HepG2 (cell line): ENCODE data around the gene SOX8. TPM values are rescaled to one million over a fixed set of nuclear protein-coding genes. Genes with fewer than 3 reads are reported as not detected.

Source experiments
- ATAC-seq: fragments of 200-7000 bp; cut with Tn5 transposase; 3 replicates; pipeline ENCODE4 v1.9.1; 2020; ENCODE audit warnings: mild to moderate bottlenecking, moderate library complexity
- BruUV-seq: library from RNA; stranded (reverse); fragments of 400-500 nt; replicated peaks from 2 replicates; lab custom pipeline; 2021; lab: Mats Ljungman, UMichigan
- CTCF ChIA-PET: fragments of 300-600 bp; formaldehyde crosslinking; extraction: SDS; loops from one replicate; lab custom pipeline; 2021; ENCODE audit warnings: low total read pairs, inconsistent platforms, low intra/inter-chr PET ratio; lab: Yijun Ruan, JAX
- POLR2A ChIA-PET: fragments of 350-600 bp; sonication (Branson Sonifier 250); formaldehyde crosslinking; loops from one replicate; lab custom pipeline; 2020; ENCODE audit warnings: antibody characterized with exemption, inconsistent platforms; lab: Yijun Ruan, JAX
- DNase-seq: peaks from one replicate; pipeline ENCODE4 v3.0.0-alpha.2; 2015; ENCODE audit warnings: low spot score
- FAIRE-seq: peaks from 3 replicates; lab custom pipeline; 2011; peaks lifted over from hg19 to GRCh38; lab: Jason Lieb, UNC
- H2AFZ ChIP-seq: one replicate; pipeline ENCODE4 v1.6.1; 2011; ENCODE audit warnings: low read length, inconsistent platforms
- H3K27ac ChIP-seq: fragments of 300-600 bp; 3 replicates; pipeline ENCODE4 v1.8.0; 2011; ENCODE audit warnings: mixed run types, mild to moderate bottlenecking, mixed read lengths, low read length, inconsistent platforms; ENCODE audit not compliant: insufficient read depth; ENCODE audit errors: extremely low read length
- H3K27me3 ChIP-seq, 2 experiments: fragments of 200-600 bp in 1 of 2; 2 replicates in 1 of 2; 3 replicates in 1 of 2; pipeline versions ENCODE4 v1.6.0 to v1.8.0; 2011; ENCODE audit warnings: low read length in 2 of 2, mild to moderate bottlenecking in 2 of 2, moderate library complexity in 2 of 2, inconsistent platforms in 1 of 2; ENCODE audit not compliant: insufficient read depth in 2 of 2, control insufficient read depth in 1 of 2
- H3K36me3 ChIP-seq, 2 experiments: fragments of 200-600 bp in 1 of 2; replicated peaks in 1 of 2; 2 replicates in 1 of 2; 3 replicates in 1 of 2; pipeline versions ENCODE4 v1.5.1 to v1.8.0; 2011; ENCODE audit warnings: low read length in 2 of 2, inconsistent platforms in 1 of 2; ENCODE audit not compliant: insufficient read depth in 2 of 2, control insufficient read depth in 1 of 2
- H3K4me1 ChIP-seq: 2 replicates; pipeline ENCODE4 v1.5.1; 2012; ENCODE audit warnings: low read length, inconsistent platforms; ENCODE audit not compliant: insufficient read depth
- H3K4me2 ChIP-seq: 2 replicates; pipeline ENCODE4 v1.6.0; 2011; ENCODE audit warnings: low read depth, low read length, inconsistent platforms
- H3K4me3 ChIP-seq, 3 experiments: fragments of 200-600 bp in 1 of 3; sonication (generic), shearing (Covaris generic) in 1 of 3; replicated peaks in 1 of 3; 2 replicates each; pipeline ENCODE4 v1.5.1; 2011 to 2016; ENCODE audit warnings: low read length in 3 of 3, inconsistent platforms in 2 of 3, low read depth in 2 of 3, mild to moderate bottlenecking in 2 of 3, control low read depth in 1 of 3, mixed read lengths in 1 of 3; ENCODE audit not compliant: insufficient read depth in 1 of 3
- H3K79me2 ChIP-seq: one replicate; pipeline ENCODE4 v1.6.1; 2011; ENCODE audit warnings: low read length, inconsistent platforms; ENCODE audit not compliant: insufficient read depth
- H3K9ac ChIP-seq: 2 replicates; pipeline ENCODE4 v1.6.0; 2011; ENCODE audit warnings: mild to moderate bottlenecking, low read depth, low read length, inconsistent platforms; ENCODE audit not compliant: insufficient read depth
- H3K9me3 ChIP-seq: 2 replicates; pipeline ENCODE4 v1.5.1; 2012; ENCODE audit warnings: mild to moderate bottlenecking, low read length
- H4K20me1 ChIP-seq: 2 replicates; pipeline ENCODE4 v1.6.0; 2011; ENCODE audit warnings: inconsistent platforms, mild to moderate bottlenecking, low read length, moderate library complexity; ENCODE audit not compliant: insufficient read depth
- ARID3A ChIP-seq: IDR thresholded peaks from 2 replicates; pipeline ENCODE4 v1.6.1; 2012; ENCODE audit warnings: low read depth, low read length, improper control_type of control experiment
- GPN1 ChIP-seq: sonication (generic); formaldehyde crosslinking; IDR thresholded peaks from 2 replicates; pipeline ENCODE4 v1.5.1; 2020; ENCODE audit warnings: missing genetic modification reagents, borderline replicate concordance
- HOXA3 ChIP-seq: sonication (generic); formaldehyde crosslinking; IDR thresholded peaks from 2 replicates; pipeline ENCODE4 v1.5.0; 2020; ENCODE audit warnings: missing genetic modification reagents
- IRF9 ChIP-seq: sonication (generic); formaldehyde crosslinking; IDR thresholded peaks from 2 replicates; pipeline ENCODE4 v1.8.0; 2022; ENCODE audit warnings: missing genetic modification reagents, mild to moderate bottlenecking, borderline replicate concordance
- MBD4 ChIP-seq: IDR thresholded peaks from 2 replicates; pipeline ENCODE4 v1.6.1; 2012; ENCODE audit warnings: low read length, inconsistent platforms, borderline replicate concordance
- NFE2L1 ChIP-seq: sonication (generic); formaldehyde crosslinking; IDR thresholded peaks from 2 replicates; pipeline ENCODE4 v1.4.0; 2020; ENCODE audit warnings: missing genetic modification reagents, mild to moderate bottlenecking, borderline replicate concordance
- REPIN1 ChIP-seq: sonication (generic); formaldehyde crosslinking; IDR thresholded peaks from 2 replicates; pipeline ENCODE4 v1.8.0; 2022; ENCODE audit warnings: missing genetic modification reagents, low read depth, mild to moderate bottlenecking, borderline replicate concordance
- SALL2 ChIP-seq: sonication (generic); formaldehyde crosslinking; IDR thresholded peaks from 2 replicates; pipeline ENCODE4 v1.8.1; 2023; ENCODE audit warnings: mild to moderate bottlenecking, missing genetic modification reagents, inconsistent platforms
- SKIL ChIP-seq: sonication (generic); formaldehyde crosslinking; IDR thresholded peaks from 2 replicates; pipeline ENCODE4 v1.8.0; 2022; ENCODE audit warnings: missing genetic modification reagents, mild to moderate bottlenecking, moderate library complexity, borderline replicate concordance
- SRSF9 ChIP-seq: fragments of 200-400 bp; formaldehyde crosslinking; IDR thresholded peaks from 2 replicates; pipeline ENCODE4 v1.6.1; 2018; ENCODE audit warnings: borderline replicate concordance, mild to moderate bottlenecking, low read depth, low read length; ENCODE audit not compliant: insufficient read depth, poor library complexity, severe bottlenecking
- XRCC5 ChIP-seq: fragments of 200-400 bp; formaldehyde crosslinking; optimal IDR thresholded peaks from 2 replicates; pipeline ENCODE3; 2017; ENCODE audit warnings: mild to moderate bottlenecking, low read length
- ZKSCAN8 ChIP-seq: IDR thresholded peaks from 2 replicates; pipeline ENCODE4 v1.6.1; 2016; ENCODE audit warnings: borderline replicate concordance, missing genetic modification reagents, missing compliant biosample characterization
- ZNF441 ChIP-seq: sonication (generic); formaldehyde crosslinking; IDR thresholded peaks from 2 replicates; pipeline ENCODE4 v1.7.0; 2021; ENCODE audit warnings: missing genetic modification reagents, borderline replicate concordance
- ZNF574 ChIP-seq: sonication (generic); formaldehyde crosslinking; IDR thresholded peaks from 2 replicates; pipeline ENCODE4 v1.4.0; 2020; ENCODE audit warnings: missing genetic modification reagents
- ZNF615 ChIP-seq: sonication (generic); formaldehyde crosslinking; IDR thresholded peaks from 2 replicates; pipeline ENCODE4 v1.5.0; 2020; ENCODE audit warnings: mild to moderate bottlenecking, missing genetic modification reagents, borderline replicate concordance
- WGBS: methylation state at CpG from one replicate; pipeline ENCODE4 v1.1.6; 2017; ENCODE audit warnings: low lambda C conversion rate; 5-methylcytosine and 5-hydroxymethylcytosine counted together
- in situ Hi-C: cut with HindIII; loops from 2 replicates; pipeline ENCODE4 v1.10.0; 2017; ENCODE audit warnings: low pct_unique_long_range_greater_than_20kb; ENCODE audit not compliant: extremely low pct_ligation_motif_present
- intact Hi-C: fragments of 100-400 bp; cut with micrococcal nuclease; formaldehyde crosslinking; loops from one replicate; pipeline ENCODE4 v1.10.0; 2022; ENCODE audit not compliant: unreplicated experiment
- polyA plus RNA-seq, 8 experiments: library from polyadenylated mRNA; depleted of rRNA in 3 of 8; stranded (reverse) in 7 of 8; unstranded in 1 of 8; fragments of >200 nt; fragmentation: Illumina TruSeq in 4 of 8; extraction: Trizol in 4 of 8; gene quantifications; 2 replicates each; pipeline versions ENCODE4 v1.2.1 to v1.2.3, GENCODE V29; 2011 to 2016; ENCODE audit warnings: low read depth in 4 of 8, missing spikeins in 1 of 8, mixed read lengths in 1 of 8; ENCODE audit not compliant: insufficient read depth in 1 of 8
- total RNA-seq, 5 experiments: library from RNA; depleted of rRNA; stranded (reverse); fragments of >200 nt; fragmentation: Illumina TruSeq; extraction: Trizol; gene quantifications; 2 replicates each; pipeline ENCODE4 v1.2.3, GENCODE V29; 2016; ENCODE audit warnings: low read depth in 1 of 5

The SOX8 gene
- total and polyA plus RNA-seq, 2 of the 13 experiments (the other 11 are each of a cell fraction or from before 2014, with no cell fraction given): 0.20 to 0.28 TPM

GRCh38 chr16:1027501-1027815 lies 45.9 kb downstream of the SOX8 start:
- H3K27me3 ChIP-seq: peaks cover 23 to 89% of the 10 kb centered on the region in 2 experiments

More at GRCh38 chr16:1027501-1027815, 45.9 kb downstream of the SOX8 start:
- no peak overlapping the region for H3K27ac ChIP-seq
- no peak for FAIRE-seq
- POLR2A ChIA-PET: no interaction called here
- no peak overlapping the region for H2AFZ ChIP-seq
- ATAC-seq: no peak
- no peaks in the 10 kb centered on the region for H3K9me3 ChIP-seq
- H3K9ac ChIP-seq: no peak overlapping the region
- 38% methylated on average over 22 of the region's 22 CpGs for WGBS
- no peaks in the 10 kb centered on the region for H3K79me2 ChIP-seq
- intact Hi-C loops (no loop called here), in situ Hi-C loops (no loop called here)
- no peaks in the 10 kb centered on the region for H4K20me1 ChIP-seq
- DNase-seq: no peak
- CTCF ChIA-PET: no interaction called here
- H3K36me3 ChIP-seq: no peaks in the 10 kb centered on the region
- no peak overlapping the region for H3K4me2 ChIP-seq
- H3K4me1 ChIP-seq: peaks cover 10% of the 10 kb centered on the region
- TF ChIP-seq ZKSCAN8 (CRISPR knock-in tag) (no peak), REPIN1 (CRISPR knock-in tag) (no peak), SKIL (CRISPR knock-in tag) (no peak), IRF9 (CRISPR knock-in tag) (no peak), ZNF615 (CRISPR knock-in tag) (no peak), ZNF574 (no peak), ARID3A (no peak), GPN1 (CRISPR knock-in tag) (no peak), SALL2 (no peak), MBD4 (no peak), XRCC5 (no peak), HOXA3 (CRISPR knock-in tag) (no peak), NFE2L1 (CRISPR knock-in tag) (no peak), SRSF9 (no peak), ZNF441 (CRISPR knock-in tag) (no peak)
- no peak overlapping the region for H3K4me3 ChIP-seq
- no TSS peak for BruUV-seq
